Mesenchymal stem cell (in vitro differentiated cells and primary cell): ENCODE data around the gene C14orf180.

Experiments used
- DNase-seq: peaks from one replicate; pipeline ENCODE4 v3.0.0-alpha.2; 2013
- H2AFZ ChIP-seq: one replicate; pipeline ENCODE4 v1.6.1; 2013; ENCODE audit warnings: low read depth, mild to moderate bottlenecking, control low read depth, inconsistent platforms, low read length, moderate library complexity
- H2AK5ac ChIP-seq: 2 replicates; pipeline ENCODE4 v1.6.1; 2013; ENCODE audit warnings: low read length, moderate library complexity, mild to moderate bottlenecking, inconsistent platforms; ENCODE audit not compliant: severe bottlenecking
- H2BK120ac ChIP-seq: one replicate; pipeline ENCODE4 v1.6.1; 2013; ENCODE audit warnings: low read depth, mild to moderate bottlenecking, inconsistent platforms, low read length, moderate library complexity
- H2BK12ac ChIP-seq, 2 experiments: one replicate each; pipeline ENCODE4 v1.6.1; 2013; ENCODE audit warnings: inconsistent platforms in 2 of 2, low read length in 2 of 2, mild to moderate bottlenecking in 2 of 2, moderate library complexity in 2 of 2, control low read depth in 1 of 2
- H2BK15ac ChIP-seq: one replicate; pipeline ENCODE4 v1.6.1; 2013; ENCODE audit warnings: mild to moderate bottlenecking, low read depth, inconsistent platforms; ENCODE audit not compliant: poor library complexity, severe bottlenecking
- H2BK5ac ChIP-seq: 2 replicates; pipeline ENCODE4 v1.6.1; 2013; ENCODE audit warnings: low read depth, mild to moderate bottlenecking, low read length, control low read depth, inconsistent platforms; ENCODE audit not compliant: poor library complexity, severe bottlenecking
- H3K14ac ChIP-seq, 2 experiments: one replicate each; pipeline ENCODE4 v1.6.1; 2013; ENCODE audit warnings: inconsistent platforms in 2 of 2, low read length in 2 of 2, control low read depth in 1 of 2, mild to moderate bottlenecking in 1 of 2, moderate library complexity in 1 of 2
- H3K18ac ChIP-seq, 2 experiments: one replicate each; pipeline ENCODE4 v1.6.1; 2013; ENCODE audit warnings: inconsistent platforms in 2 of 2, low read length in 2 of 2, control low read depth in 1 of 2, low read depth in 1 of 2, mild to moderate bottlenecking in 1 of 2
- H3K23ac ChIP-seq, 2 experiments: one replicate each; pipeline ENCODE4 v1.6.1; 2013; ENCODE audit warnings: inconsistent platforms in 2 of 2, low read length in 2 of 2, mild to moderate bottlenecking in 2 of 2, moderate library complexity in 2 of 2, control low read depth in 1 of 2
- H3K27ac ChIP-seq: 2 replicates; pipeline ENCODE4 v1.5.1; 2013; ENCODE audit warnings: mild to moderate bottlenecking, moderate library complexity, low read length, control low read depth, inconsistent platforms; ENCODE audit not compliant: poor library complexity, severe bottlenecking
- H3K27me3 ChIP-seq, 2 experiments: 2 replicates each; pipeline versions ENCODE4 v1.6.1 to v1.7.0; 2013; ENCODE audit warnings: low read length in 2 of 2, mild to moderate bottlenecking in 2 of 2, moderate library complexity in 2 of 2, control low read depth in 1 of 2, inconsistent platforms in 1 of 2; ENCODE audit not compliant: control insufficient read depth in 1 of 2, insufficient read depth in 1 of 2
- H3K36me3 ChIP-seq, 2 experiments: 2 replicates each; pipeline versions ENCODE4 v1.6.1 to v1.7.0; 2013; ENCODE audit warnings: low read length in 2 of 2, control low read depth in 1 of 2, inconsistent platforms in 1 of 2, low read depth in 1 of 2, mild to moderate bottlenecking in 1 of 2; ENCODE audit not compliant: insufficient read depth in 2 of 2, control insufficient read depth in 1 of 2
- H3K4ac ChIP-seq, 2 experiments: one replicate each; pipeline ENCODE4 v1.6.1; 2013; ENCODE audit warnings: inconsistent platforms in 2 of 2, low read length in 2 of 2, mild to moderate bottlenecking in 2 of 2, moderate library complexity in 2 of 2, control low read depth in 1 of 2, low read depth in 1 of 2
- H3K4me1 ChIP-seq: 2 replicates; pipeline ENCODE4 v1.6.1; 2013; ENCODE audit warnings: low read depth, low read length, control low read depth; ENCODE audit not compliant: control insufficient read depth, insufficient read depth
- H3K4me2 ChIP-seq: 2 replicates; pipeline ENCODE4 v1.6.1; 2013; ENCODE audit warnings: low read length, mild to moderate bottlenecking, inconsistent platforms; ENCODE audit not compliant: poor library complexity, severe bottlenecking
- H3K4me3 ChIP-seq, 2 experiments: 2 replicates each; pipeline versions ENCODE4 v1.5.1 to v1.7.0; 2013; ENCODE audit warnings: low read length in 2 of 2, mild to moderate bottlenecking in 2 of 2, control low read depth in 1 of 2, low read depth in 1 of 2; ENCODE audit not compliant: insufficient read depth in 1 of 2
- H3K79me1 ChIP-seq: replicated peaks from 2 replicates; pipeline ENCODE4 v1.6.1; 2013; ENCODE audit warnings: mild to moderate bottlenecking, control low read depth, low read length, inconsistent platforms; ENCODE audit not compliant: poor library complexity, severe bottlenecking
- H3K9ac ChIP-seq: 2 replicates; pipeline ENCODE4 v1.7.0; 2013; ENCODE audit warnings: mild to moderate bottlenecking, low read length, moderate library complexity
- H3K9me3 ChIP-seq: 2 replicates; pipeline ENCODE4 v1.7.0; 2013; ENCODE audit warnings: mild to moderate bottlenecking, low read length; ENCODE audit not compliant: control insufficient read depth
- H4K8ac ChIP-seq: one replicate; pipeline ENCODE4 v1.6.1; 2013; ENCODE audit warnings: inconsistent platforms, mild to moderate bottlenecking, low read length, moderate library complexity
- H4K91ac ChIP-seq: one replicate; pipeline ENCODE4 v1.6.1; 2013; ENCODE audit warnings: mild to moderate bottlenecking, low read length, inconsistent platforms
- WGBS: methylation state at CpG from one replicate; pipeline ENCODE4 v1.1.7; 2013; ENCODE audit warnings: mixed read lengths; 5-methylcytosine and 5-hydroxymethylcytosine counted together

C14orf180 gene

GRCh38 chr14:104600805-104601204 lies 21.2 kb downstream of the C14orf180 start:
- H2BK5ac ChIP-seq, result no peak overlapping the region

GRCh38 chr14:104601786-104602185 lies 22.2 kb downstream of the C14orf180 start:
- Histone ChIP-seq H2BK120ac (no peak overlapping the region), H3K27ac (no peak overlapping the region), H3K4me2 (no peak overlapping the region), H2BK5ac (no peak overlapping the region), H2AK5ac (no peak overlapping the region), H2AFZ (no peak overlapping the region), H2BK15ac (no peak overlapping the region), H2BK12ac (no peak overlapping the region), H3K4me3 (no peak overlapping the region), H3K4ac (no peak overlapping the region), H3K18ac (no peak overlapping the region), H3K23ac (no peak overlapping the region), H3K9ac (no peak overlapping the region), H3K27me3 (peaks cover 48 to 65% of the 10 kb centered on the region in 2 experiments), H4K91ac (no peak overlapping the region), H3K36me3 (no peaks in the 10 kb centered on the region), H3K14ac (no peak overlapping the region), H3K9me3 (no peaks in the 10 kb centered on the region), H3K4me1 (peaks cover 5% of the 10 kb centered on the region), H3K79me1 (no peaks in the 10 kb centered on the region), H4K8ac (no peak overlapping the region)
- WGBS, result 71% methylated on average over 8 of the region's 9 CpGs
- DNase-seq, result no peak

More at GRCh38 chr14:104600805-104601204, 21.2 kb downstream of the C14orf180 start:
- Histone ChIP-seq H3K4me1 (peaks cover 5% of the 10 kb centered on the region), H2AFZ (no peak overlapping the region), H2AK5ac (no peak overlapping the region), H3K14ac (no peak overlapping the region), H2BK120ac (no peak overlapping the region), H4K91ac (no peak overlapping the region), H3K18ac (no peak overlapping the region), H2BK12ac (no peak overlapping the region), H3K27ac (no peak overlapping the region), H3K9me3 (no peaks in the 10 kb centered on the region), H3K27me3 (peaks cover 45 to 66% of the 10 kb centered on the region in 2 experiments), H3K79me1 (no peaks in the 10 kb centered on the region), H4K8ac (no peak overlapping the region), H3K23ac (no peak overlapping the region), H3K4me2 (no peak overlapping the region), H3K4me3 (peak overlapping the region in 1 of 2 experiments; percentile 14), H2BK15ac (no peak overlapping the region), H3K9ac (no peak overlapping the region), H3K4ac (no peak overlapping the region), H3K36me3 (no peaks in the 10 kb centered on the region)
- DNase-seq, result no peak
- WGBS, result 82% methylated on average over 8 of the region's 8 CpGs

GRCh38 chr14:104602315-104602932 lies 22.9 kb downstream of the C14orf180 start:
- no peak overlapping the region for H2BK5ac ChIP-seq
- no peak overlapping the region for H3K9ac ChIP-seq
- H3K23ac ChIP-seq, result peak overlapping the region in 1 of 2 experiments; percentile 36
- H2BK120ac ChIP-seq, result no peak overlapping the region
- H2AFZ ChIP-seq, result no peak overlapping the region
- H3K79me1 ChIP-seq, result no peaks in the 10 kb centered on the region
- H4K8ac ChIP-seq, result no peak overlapping the region
- H3K18ac ChIP-seq, result no peak overlapping the region
- no peak overlapping the region for H4K91ac ChIP-seq
- H3K4ac ChIP-seq, result no peak overlapping the region
- no peak overlapping the region for H3K14ac ChIP-seq
- H3K9me3 ChIP-seq, result no peaks in the 10 kb centered on the region
- peaks cover 51 to 67% of the 10 kb centered on the region in 2 experiments for H3K27me3 ChIP-seq
- no peak overlapping the region for H3K4me3 ChIP-seq
- no peak overlapping the region for H3K4me2 ChIP-seq
- no peak for DNase-seq
- WGBS, result 86% methylated on average over 11 of the region's 11 CpGs
- no peak overlapping the region for H2BK12ac ChIP-seq
- no peaks in the 10 kb centered on the region for H3K36me3 ChIP-seq
- no peak overlapping the region for H2AK5ac ChIP-seq
- H3K27ac ChIP-seq, result no peak overlapping the region
- no peak overlapping the region for H2BK15ac ChIP-seq
- peaks cover 5% of the 10 kb centered on the region for H3K4me1 ChIP-seq

GRCh38 chr14:104602933-104603325 lies 23.4 kb downstream of the C14orf180 start:
- Histone ChIP-seq H3K4me2 (no peak overlapping the region), H2BK5ac (no peak overlapping the region), H3K18ac (no peak overlapping the region), H3K23ac (no peak overlapping the region), H3K27ac (no peak overlapping the region), H3K4ac (no peak overlapping the region), H2AFZ (no peak overlapping the region), H2AK5ac (no peak overlapping the region), H3K79me1 (no peaks in the 10 kb centered on the region), H3K36me3 (no peaks in the 10 kb centered on the region), H3K4me3 (no peak overlapping the region), H4K8ac (no peak overlapping the region), H3K9ac (no peak overlapping the region), H3K9me3 (no peaks in the 10 kb centered on the region), H3K4me1 (peaks cover 5% of the 10 kb centered on the region), H2BK12ac (no peak overlapping the region), H3K27me3 (peaks cover 53 to 67% of the 10 kb centered on the region in 2 experiments), H2BK15ac (no peak overlapping the region), H2BK120ac (no peak overlapping the region), H4K91ac (no peak overlapping the region), H3K14ac (no peak overlapping the region)
- whole genome bisulfite sequencing, result 82% methylated on average over 4 of the region's 7 CpGs
- DNase-seq, result no peak
